ENCODE results near the gene SSR1.

The SSR1 gene

GRCh38 chr6:7252390-7252789 is 60.6 kb downstream of the SSR1 start:
- Mint-ChIP-seq H3K4me1 (ENCODE audit: low read depth) (peaks cover 89% of the 10 kb centered on the region), H3K36me3 (ENCODE audit: low read depth) (peaks cover 40% of the 10 kb centered on the region), H3K9me3 (no peaks in the 10 kb centered on the region), H3K4me3 (peak overlapping the region; percentile 23), H3K27me3 (no peaks in the 10 kb centered on the region), H3K27ac (peak overlapping the region; percentile 94)
- intact Hi-C loops (cut with micrococcal nuclease): no loop called here

GRCh38 chr6:7251646-7252260 is 61.2 kb downstream of the SSR1 start:
- no peaks in the 10 kb centered on the region for H3K9me3 Mint-ChIP-seq
- H3K27me3 Mint-ChIP-seq: no peaks in the 10 kb centered on the region
- peaks cover 82% of the 10 kb centered on the region for H3K4me1 Mint-ChIP-seq (ENCODE audit: low read depth)
- peak overlapping the region; percentile 94 for H3K27ac Mint-ChIP-seq
- peaks cover 47% of the 10 kb centered on the region for H3K36me3 Mint-ChIP-seq (ENCODE audit: low read depth)
- intact Hi-C loops (cut with micrococcal nuclease): no loop called here
- peak overlapping the region; percentile 23 for H3K4me3 Mint-ChIP-seq

DNA sequence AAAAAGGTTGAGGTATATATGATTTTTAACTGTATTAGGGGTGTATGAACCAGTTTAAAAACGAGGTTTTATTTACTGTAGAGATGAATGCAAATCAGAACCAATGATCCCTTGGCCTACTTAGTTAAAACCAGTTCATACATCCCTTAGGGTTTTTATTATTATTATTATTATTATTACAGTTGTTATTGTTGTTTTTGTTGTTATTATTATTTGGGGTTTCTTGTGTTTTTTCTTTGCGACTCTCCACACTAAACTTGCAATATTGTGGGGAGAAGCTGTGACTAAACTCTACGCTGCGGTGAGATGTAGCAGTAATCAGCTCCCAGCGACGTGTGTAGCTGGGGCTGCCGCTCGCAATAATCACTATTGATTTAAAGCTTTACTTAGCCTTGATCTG is 62.2 kb downstream of the SSR1 start:
- intact Hi-C loops (cut with micrococcal nuclease): no loop called here

GRCh38 chr6:7249946-7250643 is 62.9 kb downstream of the SSR1 start:
- peaks cover 63% of the 10 kb centered on the region for H3K36me3 Mint-ChIP-seq (ENCODE audit: low read depth)
- no peak overlapping the region for H3K4me3 Mint-ChIP-seq
- no peaks in the 10 kb centered on the region for H3K9me3 Mint-ChIP-seq
- H3K27me3 Mint-ChIP-seq: no peaks in the 10 kb centered on the region
- peak overlapping the region; percentile 94 for H3K27ac Mint-ChIP-seq
- intact Hi-C loops (cut with micrococcal nuclease): loop anchor here (10.0 kb wide), 2 partner anchors 465 to 525 kb away; no protein-coding TSS in a partner anchor
- H3K4me1 Mint-ChIP-seq (ENCODE audit: low read depth): peaks cover 67% of the 10 kb centered on the region

More for the DNA sequence above, 62.2 kb downstream of the SSR1 start:
- Mint-ChIP-seq H3K36me3 (ENCODE audit: low read depth) (peaks cover 56% of the 10 kb centered on the region), H3K27me3 (no peaks in the 10 kb centered on the region), H3K4me3 (no peak overlapping the region), H3K4me1 (ENCODE audit: low read depth) (peaks cover 75% of the 10 kb centered on the region), H3K27ac (peak overlapping the region; percentile 94), H3K9me3 (no peaks in the 10 kb centered on the region)

GRCh38 chr6:7249391-7249790 is 63.6 kb downstream of the SSR1 start:
- no peak overlapping the region for H3K4me3 Mint-ChIP-seq
- peaks cover 61% of the 10 kb centered on the region for H3K4me1 Mint-ChIP-seq (ENCODE audit: low read depth)
- intact Hi-C loops (cut with micrococcal nuclease): loop anchor here (10.0 kb wide), 2 partner anchors 465 to 525 kb away; no protein-coding TSS in a partner anchor
- H3K27me3 Mint-ChIP-seq: no peaks in the 10 kb centered on the region
- peaks cover 70% of the 10 kb centered on the region for H3K36me3 Mint-ChIP-seq (ENCODE audit: low read depth)
- peak overlapping the region; percentile 94 for H3K27ac Mint-ChIP-seq
- no peaks in the 10 kb centered on the region for H3K9me3 Mint-ChIP-seq

GRCh38 chr6:7247828-7248227 is 65.2 kb downstream of the SSR1 start:
- intact Hi-C loops (cut with micrococcal nuclease): loop anchor here (10.0 kb wide), 2 partner anchors 463 to 523 kb away; no protein-coding TSS in a partner anchor
- Mint-ChIP-seq H3K9me3 (no peaks in the 10 kb centered on the region), H3K27me3 (no peaks in the 10 kb centered on the region), H3K36me3 (ENCODE audit: low read depth) (peaks cover 82% of the 10 kb centered on the region), H3K4me1 (ENCODE audit: low read depth) (peaks cover 61% of the 10 kb centered on the region), H3K4me3 (no peak overlapping the region), H3K27ac (peak overlapping the region; percentile 14)

- peaks cover 61% of the 10 kb centered on the region for H3K4me1 Mint-ChIP-seq (ENCODE audit: low read depth)
- no peaks in the 10 kb centered on the region for H3K9me3 Mint-ChIP-seq
- H3K4me3 Mint-ChIP-seq: no peak overlapping the region
- H3K27me3 Mint-ChIP-seq: no peaks in the 10 kb centered on the region
- intact Hi-C loops (cut with micrococcal nuclease): loop anchor here (10.0 kb wide), 2 partner anchors 462 to 522 kb away; no protein-coding TSS in a partner anchor
- H3K36me3 Mint-ChIP-seq (ENCODE audit: low read depth): peaks cover 89% of the 10 kb centered on the region
- H3K27ac Mint-ChIP-seq: no peak overlapping the region
Measured at GRCh38 chr6:7247179-7247456, 65.9 kb downstream of the SSR1 start.

GRCh38 chr6:7246401-7247178 is 66.4 kb downstream of the SSR1 start:
- Mint-ChIP-seq H3K27me3 (no peaks in the 10 kb centered on the region), H3K36me3 (ENCODE audit: low read depth) (peaks cover 95% of the 10 kb centered on the region), H3K4me3 (no peak overlapping the region), H3K4me1 (ENCODE audit: low read depth) (peaks cover 63% of the 10 kb centered on the region), H3K9me3 (no peaks in the 10 kb centered on the region), H3K27ac (peak overlapping the region; percentile 30)
- intact Hi-C loops (cut with micrococcal nuclease): loop anchor here (10.0 kb wide), 2 partner anchors 462 to 522 kb away; no protein-coding TSS in a partner anchor

DNA sequence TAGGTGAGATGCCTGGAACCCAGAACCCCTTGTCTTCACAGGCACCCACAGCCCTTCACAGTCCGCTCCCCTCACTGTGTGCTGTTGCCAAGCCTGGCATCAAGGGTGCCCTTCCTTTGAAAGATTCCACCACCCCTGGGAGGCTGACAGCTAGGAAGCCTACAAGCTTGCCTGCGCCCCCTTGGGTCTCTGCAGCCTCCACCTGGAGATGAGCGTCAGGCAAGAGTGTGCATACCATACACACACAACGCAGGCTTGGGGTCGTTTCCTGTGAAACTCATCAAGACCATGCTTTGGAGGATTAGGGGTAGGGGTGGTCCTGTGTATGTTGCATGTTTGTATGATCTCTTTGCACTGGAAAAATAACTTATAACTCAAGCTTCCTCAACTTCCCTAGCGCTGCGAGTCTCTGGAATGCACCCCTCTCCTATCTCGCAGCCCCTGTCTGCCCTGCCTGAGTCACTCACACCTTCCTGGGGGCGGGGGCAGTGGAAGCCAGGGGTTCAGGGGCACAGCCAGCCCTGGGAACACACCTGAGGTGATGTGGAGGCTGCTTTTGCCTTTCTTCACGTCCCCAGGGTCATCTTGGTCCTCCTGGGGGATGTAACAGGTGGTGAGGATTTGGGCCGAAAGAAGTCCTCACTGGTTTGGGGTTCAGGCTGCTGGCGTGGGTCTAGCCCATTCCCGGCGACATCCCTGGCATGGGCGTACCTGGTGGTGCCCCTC is 67.2 kb downstream of the SSR1 start:
- Mint-ChIP-seq H3K9me3 (no peaks in the 10 kb centered on the region), H3K27me3 (no peaks in the 10 kb centered on the region), H3K4me3 (no peak overlapping the region), H3K36me3 (ENCODE audit: low read depth) (peaks cover 96% of the 10 kb centered on the region), H3K4me1 (ENCODE audit: low read depth) (peaks cover 63% of the 10 kb centered on the region), H3K27ac (peak overlapping the region; percentile 30)
- intact Hi-C loops (cut with micrococcal nuclease): loop anchor here (10.0 kb wide), 2 partner anchors 461 to 521 kb away; no protein-coding TSS in a partner anchor

GRCh38 chr6:7243179-7243981 is 69.6 kb downstream of the SSR1 start:
- Mint-ChIP-seq H3K27me3 (no peaks in the 10 kb centered on the region), H3K27ac (peak overlapping the region; percentile 92), H3K4me3 (peak overlapping the region; percentile 44), H3K36me3 (ENCODE audit: low read depth) (peaks cover 96% of the 10 kb centered on the region), H3K9me3 (no peaks in the 10 kb centered on the region), H3K4me1 (ENCODE audit: low read depth) (peaks cover 67% of the 10 kb centered on the region)
- intact Hi-C loops (cut with micrococcal nuclease): loop anchor here (5.0 to 10.0 kb wide), 4 partner anchors 34 to 519 kb away; partner anchors contain the start of gene RREB1

DNA sequence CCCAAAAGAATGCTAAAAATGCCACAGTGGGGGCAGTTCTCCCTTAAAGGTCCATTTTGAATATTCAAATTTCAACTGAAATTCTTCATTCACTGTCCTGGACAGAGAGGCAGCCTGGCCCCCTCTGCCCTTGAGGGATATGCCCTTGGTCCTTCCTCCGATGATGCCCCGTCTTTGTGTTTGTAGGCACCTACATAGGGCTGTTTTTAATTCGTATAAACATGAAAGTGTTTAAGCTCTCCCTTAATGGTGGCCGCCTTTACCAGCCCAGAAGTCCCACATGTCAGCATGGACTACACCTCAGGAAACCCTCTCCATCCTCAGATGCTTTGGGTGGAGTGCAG is 70.2 kb downstream of the SSR1 start:
- peak overlapping the region; percentile 44 for H3K4me3 Mint-ChIP-seq

DNA sequence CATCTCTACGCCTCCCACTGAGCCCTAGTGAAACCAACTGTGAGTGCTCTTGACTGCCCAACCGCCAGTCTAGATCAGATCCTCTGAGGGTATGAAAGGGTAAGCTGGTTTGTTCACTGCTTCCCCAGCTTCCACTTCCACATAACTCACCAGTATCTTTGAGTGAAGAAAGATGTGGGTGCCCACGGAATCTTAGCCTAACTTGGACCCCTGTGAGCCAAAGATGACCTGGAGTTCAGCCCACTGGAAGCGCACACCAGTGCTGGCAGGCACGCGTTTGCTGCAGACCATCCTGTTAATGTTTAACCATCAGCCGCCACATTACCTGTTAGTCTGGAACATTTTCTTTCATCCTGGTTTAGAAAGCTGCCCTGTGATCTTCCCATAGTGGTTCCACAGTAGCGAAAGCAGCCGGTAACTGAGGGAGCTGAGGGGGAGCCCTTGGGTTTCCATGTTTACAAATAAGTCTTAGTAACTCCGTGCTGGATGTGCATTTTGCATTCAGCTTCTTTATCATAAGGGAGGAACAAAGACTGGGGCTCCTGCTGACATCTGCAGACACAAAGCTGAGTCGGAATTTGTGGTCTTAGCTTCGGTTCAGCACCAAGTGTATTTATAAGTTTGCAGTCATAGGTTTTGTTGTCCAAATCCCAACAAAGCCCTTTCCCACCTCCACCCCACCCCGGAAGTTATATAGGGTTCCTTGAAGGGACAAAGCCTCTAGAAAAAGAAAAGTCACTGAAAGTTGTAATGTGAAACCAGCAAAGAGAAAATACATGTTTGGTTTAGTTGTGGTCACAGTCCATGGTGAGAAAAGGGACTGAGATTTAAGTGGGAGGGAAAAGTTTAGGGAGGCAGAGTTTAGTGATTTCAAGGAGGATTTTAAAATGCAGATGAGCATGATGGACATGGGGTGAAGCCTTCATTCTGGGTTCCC is 71.0 kb downstream of the SSR1 start:
- peak overlapping the region; percentile 92 for H3K27ac Mint-ChIP-seq
- intact Hi-C loops (cut with micrococcal nuclease): loop anchor here (5.0 to 10.0 kb wide), 4 partner anchors 35 to 517 kb away; partner anchors contain the start of gene RREB1
- peaks cover 96% of the 10 kb centered on the region for H3K36me3 Mint-ChIP-seq (ENCODE audit: low read depth)
- no peaks in the 10 kb centered on the region for H3K9me3 Mint-ChIP-seq
- no peaks in the 10 kb centered on the region for H3K27me3 Mint-ChIP-seq
- peaks cover 59% of the 10 kb centered on the region for H3K4me1 Mint-ChIP-seq (ENCODE audit: low read depth)
- H3K4me3 Mint-ChIP-seq: peak overlapping the region; percentile 11

More for the DNA sequence above, 70.2 kb downstream of the SSR1 start:
- peaks cover 61% of the 10 kb centered on the region for H3K4me1 Mint-ChIP-seq (ENCODE audit: low read depth)
- H3K9me3 Mint-ChIP-seq: no peaks in the 10 kb centered on the region
- H3K36me3 Mint-ChIP-seq (ENCODE audit: low read depth): peaks cover 96% of the 10 kb centered on the region
- intact Hi-C loops (cut with micrococcal nuclease): loop anchor here (5.0 to 10.0 kb wide), 4 partner anchors 34 to 518 kb away; partner anchors contain the start of gene RREB1
- no peaks in the 10 kb centered on the region for H3K27me3 Mint-ChIP-seq
- peak overlapping the region; percentile 92 for H3K27ac Mint-ChIP-seq

All from dendritic cell treated with granulocyte-macrophage colony-stimulating factor and Interleukin-4, amounts not matched to agents 40 ng/mL and 50 ng/mL, for 4 days (primary cell).